Caco-2 (cell line): ENCODE results near the gene TMEM218. TPM values are rescaled to one million over a fixed set of nuclear protein-coding genes. Genes with fewer than 3 reads are reported as not detected.

Experiments
- BruUV-seq: library from RNA; stranded (reverse); fragments of 400-500 nt; replicated peaks from 2 replicates; lab custom pipeline; 2021; lab: Mats Ljungman, UMichigan
- CTCF ChIA-PET: fragments of 300-600 bp; sonication (Branson Sonifier 250); formaldehyde crosslinking; loops from one replicate; lab custom pipeline; 2022; ENCODE audit warnings: antibody characterized with exemption; lab: Charles Lee
- POLR2A ChIA-PET: fragments of 300-600 bp; sonication (Branson Sonifier 250); formaldehyde crosslinking; loops from one replicate; lab custom pipeline; 2022; ENCODE audit warnings: antibody characterized with exemption; lab: Charles Lee
- DNase-seq, 2 experiments: peaks; one replicate each; pipeline versions ENCODE4 v3.0.0 to v3.0.0-alpha.2; 2020 to 2022
- H3K27me3 ChIP-seq: replicated peaks from 2 replicates; pipeline ENCODE4 v1.6.0; 2011; ENCODE audit warnings: low read length; ENCODE audit not compliant: control insufficient read depth, insufficient read depth
- H3K36me3 ChIP-seq: 2 replicates; pipeline ENCODE4 v1.5.1; 2011; ENCODE audit warnings: low read length; ENCODE audit not compliant: control insufficient read depth, insufficient read depth
- H3K4me1 ChIP-seq: fragments of 250-450 bp; sonication (Bioruptor Pico); 2 replicates; pipeline ENCODE4 v1.5.1; 2020; ENCODE audit warnings: mild to moderate bottlenecking
- H3K4me3 ChIP-seq: 2 replicates; pipeline ENCODE4 v1.5.1; 2011; ENCODE audit warnings: low read depth, mild to moderate bottlenecking, control low read depth, low read length
- H3K9me3 ChIP-seq: fragments of 250-450 bp; sonication (Bioruptor Pico); 2 replicates; pipeline ENCODE4 v1.5.1; 2020; ENCODE audit warnings: mild to moderate bottlenecking, moderate library complexity
- H3K27ac Mint-ChIP-seq: one replicate; pipeline ENCODE4 v1.8.0; 2022; ENCODE audit warnings: mixed read lengths; ENCODE audit not compliant: unreplicated experiment
- H3K27me3 Mint-ChIP-seq: one replicate; pipeline ENCODE4 v1.8.0; 2022; ENCODE audit warnings: mixed read lengths; ENCODE audit not compliant: insufficient read depth, unreplicated experiment
- H3K36me3 Mint-ChIP-seq: one replicate; pipeline ENCODE4 v1.8.0; 2022; ENCODE audit warnings: mild to moderate bottlenecking, mixed read lengths; ENCODE audit not compliant: insufficient read depth, unreplicated experiment
- H3K4me1 Mint-ChIP-seq: one replicate; pipeline ENCODE4 v1.8.0; 2022; ENCODE audit warnings: low read depth, mixed read lengths; ENCODE audit not compliant: unreplicated experiment
- H3K4me3 Mint-ChIP-seq: one replicate; pipeline ENCODE4 v1.8.0; 2022; ENCODE audit warnings: mild to moderate bottlenecking, moderate library complexity, mixed read lengths; ENCODE audit not compliant: unreplicated experiment
- H3K9me3 Mint-ChIP-seq: one replicate; pipeline ENCODE4 v1.8.0; 2022; ENCODE audit warnings: mixed read lengths; ENCODE audit not compliant: unreplicated experiment
- CTCF ChIP-seq, 2 experiments: fragments of 200-600 bp in 1 of 2; IDR thresholded peaks; 1 replicate in 1 of 2; 2 replicates in 1 of 2; pipeline versions ENCODE4 v1.5.1 to v1.8.0; 2011 to 2022; ENCODE audit warnings: antibody characterized with exemption in 1 of 2, control low read depth in 1 of 2, inconsistent platforms in 1 of 2, low read depth in 1 of 2, low read length in 1 of 2, mild to moderate bottlenecking in 1 of 2, moderate library complexity in 1 of 2; ENCODE audit not compliant: insufficient read depth in 1 of 2, severe bottlenecking in 1 of 2, unreplicated experiment in 1 of 2
- intact Hi-C: fragments of 100-400 bp; cut with micrococcal nuclease; formaldehyde crosslinking; loops from one replicate; pipeline ENCODE4 v1.10.0; 2022; ENCODE audit not compliant: unreplicated experiment
- total RNA-seq: library from RNA; stranded (reverse); gene quantifications from 2 replicates; pipeline ENCODE4 v1.2.3, GENCODE V29; 2022

Gene TMEM218
- total RNA-seq, 1 experiment from 2014 or later, result 20.3 TPM

- TF ChIP-seq CTCF (IDR thresholded peaks at IDR 0.05; ENCODE audit: insufficient read depth in 1 of 2, low read depth in 1 of 2, low read length in 1 of 2, severe bottlenecking in 1 of 2, unreplicated experiment in 1 of 2), result no peak
- CTCF ChIA-PET, result interaction anchor here (2.3 kb wide), 1 partner anchor 16 kb away, joined by 10 read pairs; no protein-coding TSS in a partner anchor
- no peaks in the 10 kb centered on the region for H3K9me3 Mint-ChIP-seq
- Histone ChIP-seq H3K36me3 (no peaks in the 10 kb centered on the region), H3K27me3 (no peaks in the 10 kb centered on the region), H3K9me3 (no peaks in the 10 kb centered on the region), H3K4me1 (peaks cover 54% of the 10 kb centered on the region), H3K4me3 (no peak overlapping the region)
- no peaks in the 10 kb centered on the region for H3K27me3 Mint-ChIP-seq
- intact Hi-C loops, result no loop called here
- H3K27ac Mint-ChIP-seq, result peak overlapping the region; percentile 21
- no TSS peak for BruUV-seq
- peaks cover 6% of the 10 kb centered on the region for H3K36me3 Mint-ChIP-seq
- peaks cover 39% of the 10 kb centered on the region for H3K4me1 Mint-ChIP-seq
- POLR2A ChIA-PET, result no interaction called here
- peak in 1 of 2 experiments; percentile 54 for DNase-seq
- no peak overlapping the region for H3K4me3 Mint-ChIP-seq
These were observed 36.8 kb downstream of the TMEM218 start for GRCh38 chr11:125074511-125075241.

DNA sequence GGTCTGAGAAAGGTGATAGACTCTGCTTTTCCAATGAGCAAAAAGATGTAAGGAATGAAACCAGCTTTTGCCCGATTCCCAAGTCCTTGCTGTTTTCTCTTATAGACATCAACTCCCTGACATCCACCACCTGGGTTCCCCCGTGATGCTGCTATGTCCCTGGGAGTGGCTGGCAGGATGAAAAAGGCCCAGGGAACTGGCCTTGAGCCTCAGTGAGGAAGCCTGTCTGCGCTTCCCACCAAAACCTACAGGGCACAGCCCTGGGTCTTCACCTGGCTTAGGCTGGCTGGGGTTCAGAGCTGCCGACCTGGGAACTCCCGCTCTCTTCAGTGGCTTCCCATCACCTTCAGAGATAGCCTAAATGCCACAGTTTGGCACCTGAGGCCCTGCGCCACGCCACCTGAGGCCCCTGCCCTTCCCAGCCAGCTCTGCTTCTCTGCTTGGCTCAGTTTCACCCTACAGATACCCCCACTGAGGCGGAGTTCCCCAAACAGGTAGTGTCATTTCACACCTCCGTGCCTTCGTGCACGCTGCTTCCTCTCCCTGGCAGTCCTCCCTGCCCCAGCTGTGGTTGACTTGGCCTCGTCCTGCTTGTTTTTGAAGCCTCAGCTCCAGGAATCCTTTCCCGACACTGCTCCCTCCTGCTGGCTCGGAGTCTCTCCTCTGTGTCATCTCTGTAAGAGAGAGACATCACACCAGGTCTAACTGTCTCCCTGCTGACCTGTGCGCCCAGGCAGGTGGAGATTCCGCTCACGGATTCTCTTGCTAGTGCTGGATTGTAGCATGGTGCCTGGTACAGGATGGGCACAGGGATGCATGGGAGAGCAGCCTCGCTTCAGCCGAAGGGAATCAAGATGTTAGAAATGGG is 37.6 kb downstream of the TMEM218 start:
- DNase-seq, result peak in 1 of 2 experiments; percentile 29
- CTCF ChIA-PET, result interaction anchor here (2.3 kb wide), 1 partner anchor 17 kb away, joined by 10 read pairs; no protein-coding TSS in a partner anchor
- H3K27me3 Mint-ChIP-seq, result no peaks in the 10 kb centered on the region
- H3K36me3 Mint-ChIP-seq, result peaks cover 6% of the 10 kb centered on the region
- peaks cover 42% of the 10 kb centered on the region for H3K4me1 Mint-ChIP-seq
- no peaks in the 10 kb centered on the region for H3K9me3 Mint-ChIP-seq
- Histone ChIP-seq H3K4me1 (peaks cover 54% of the 10 kb centered on the region), H3K4me3 (no peak overlapping the region), H3K36me3 (no peaks in the 10 kb centered on the region), H3K27me3 (no peaks in the 10 kb centered on the region), H3K9me3 (no peaks in the 10 kb centered on the region)
- intact Hi-C loops, result no loop called here
- H3K27ac Mint-ChIP-seq, result peak overlapping the region; percentile 21
- no TSS peak for BruUV-seq
- TF ChIP-seq CTCF (IDR thresholded peaks at IDR 0.05; ENCODE audit: insufficient read depth in 1 of 2, low read depth in 1 of 2, low read length in 1 of 2, severe bottlenecking in 1 of 2, unreplicated experiment in 1 of 2), result no peak
- POLR2A ChIA-PET, result no interaction called here
- H3K4me3 Mint-ChIP-seq, result no peak overlapping the region

- BruUV-seq, result no TSS peak
- peaks cover 6% of the 10 kb centered on the region for H3K36me3 Mint-ChIP-seq
- intact Hi-C loops, result no loop called here
- peaks cover 42% of the 10 kb centered on the region for H3K4me1 Mint-ChIP-seq
- DNase-seq, result peak in 1 of 2 experiments; percentile 36
- no peaks in the 10 kb centered on the region for H3K9me3 Mint-ChIP-seq
- Histone ChIP-seq H3K9me3 (no peaks in the 10 kb centered on the region), H3K4me1 (peaks cover 54% of the 10 kb centered on the region), H3K27me3 (no peaks in the 10 kb centered on the region), H3K36me3 (no peaks in the 10 kb centered on the region), H3K4me3 (no peak overlapping the region)
- peak overlapping the region; percentile 57 for H3K27ac Mint-ChIP-seq
- POLR2A ChIA-PET, result no interaction called here
- no peak for TF ChIP-seq CTCF (IDR thresholded peaks at IDR 0.05; ENCODE audit: insufficient read depth in 1 of 2, low read depth in 1 of 2, low read length in 1 of 2, severe bottlenecking in 1 of 2, unreplicated experiment in 1 of 2)
- no peaks in the 10 kb centered on the region for H3K27me3 Mint-ChIP-seq
- H3K4me3 Mint-ChIP-seq, result no peak overlapping the region
- CTCF ChIA-PET, result interaction anchor here (1.0 to 1.2 kb wide), 2 partner anchors 10 to 18 kb away, joined by 4 to 7 read pairs; partner anchors contain the start of gene SLC37A2
These were observed 38.4 kb downstream of the TMEM218 start for GRCh38 chr11:125072961-125073590.
